Keratinocyte (primary cell): Measurements from ENCODE around the gene TBC1D4. TPM values are rescaled to one million over a fixed set of nuclear protein-coding genes. Genes with fewer than 3 reads are reported as not detected.

Source experiments
- DNase-seq: peaks from one replicate; pipeline ENCODE4 v3.0.0-alpha.2; 2011; ENCODE audit warnings: low read depth, missing footprints, low spot score
- FAIRE-seq: peaks from 2 replicates; lab custom pipeline; 2011; peaks lifted over from hg19 to GRCh38; lab: Jason Lieb, UNC
- H2AFZ ChIP-seq: 2 replicates; pipeline ENCODE4 v1.6.0; 2012; ENCODE audit warnings: low read length, control low read depth, inconsistent platforms; ENCODE audit not compliant: control insufficient read depth
- H3K27ac ChIP-seq: 2 replicates; pipeline ENCODE4 v1.5.1; 2011; ENCODE audit warnings: low read length; ENCODE audit not compliant: control insufficient read depth, insufficient read depth
- H3K27me3 ChIP-seq: 3 replicates; pipeline ENCODE4 v1.6.0; 2011; ENCODE audit warnings: low read length; ENCODE audit not compliant: control insufficient read depth, insufficient read depth; ENCODE audit errors: extremely low read depth
- H3K36me3 ChIP-seq, 2 experiments: 2 replicates in 1 of 2; 3 replicates in 1 of 2; pipeline ENCODE4 v1.5.1; 2011; ENCODE audit warnings: low read length in 2 of 2, mild to moderate bottlenecking in 1 of 2; ENCODE audit not compliant: control insufficient read depth in 2 of 2, insufficient read depth in 2 of 2; ENCODE audit errors: extremely low read depth in 1 of 2
- H3K4me1 ChIP-seq: 3 replicates; pipeline ENCODE4 v1.5.1; 2011; ENCODE audit warnings: low read length; ENCODE audit not compliant: control insufficient read depth, insufficient read depth; ENCODE audit errors: extremely low read depth
- H3K4me2 ChIP-seq: 3 replicates; pipeline ENCODE4 v1.6.0; 2011; ENCODE audit warnings: low read depth, low read length; ENCODE audit not compliant: control insufficient read depth, insufficient read depth; ENCODE audit errors: extremely low read depth
- H3K4me3 ChIP-seq, 3 experiments: fragments of 200-600 bp in 1 of 3; sonication (generic) in 1 of 3; 2 replicates in 2 of 3; 3 replicates in 1 of 3; pipeline ENCODE4 v1.5.1; 2011 to 2016; ENCODE audit warnings: low read length in 3 of 3, mild to moderate bottlenecking in 3 of 3, control low read depth in 2 of 3, inconsistent platforms in 1 of 3, low read depth in 1 of 3, mixed read lengths in 1 of 3, mixed run types in 1 of 3, moderate library complexity in 1 of 3; ENCODE audit not compliant: control insufficient read depth in 2 of 3, insufficient read depth in 2 of 3; ENCODE audit errors: extremely low read depth in 1 of 3
- H3K79me2 ChIP-seq: 2 replicates; pipeline ENCODE4 v1.6.0; 2012; ENCODE audit warnings: low read length; ENCODE audit not compliant: control insufficient read depth, insufficient read depth
- H3K9ac ChIP-seq: 3 replicates; pipeline ENCODE4 v1.6.0; 2011; ENCODE audit warnings: low read length; ENCODE audit not compliant: control insufficient read depth, insufficient read depth; ENCODE audit errors: extremely low read depth
- H3K9me1 ChIP-seq: 3 replicates; pipeline ENCODE4 v1.6.0; 2011; ENCODE audit warnings: low read length; ENCODE audit not compliant: control insufficient read depth, insufficient read depth; ENCODE audit errors: extremely low read depth
- H3K9me3 ChIP-seq: 2 replicates; pipeline ENCODE4 v1.5.1; 2012; ENCODE audit warnings: low read depth, low read length; ENCODE audit not compliant: control insufficient read depth
- H4K20me1 ChIP-seq: 3 replicates; pipeline ENCODE4 v1.6.0; 2011; ENCODE audit warnings: low read length; ENCODE audit not compliant: control insufficient read depth, insufficient read depth; ENCODE audit errors: extremely low read depth
- EZH2 ChIP-seq: IDR thresholded peaks from one replicate; pipeline ENCODE4 v1.6.1; 2012; ENCODE audit warnings: inconsistent platforms, mild to moderate bottlenecking, low read length, moderate library complexity
- dilution Hi-C: fragments of 300-500 bp; cut with MboI; formaldehyde crosslinking; loops from one replicate; pipeline ENCODE4 v1.7.0; 2020; ENCODE audit warnings: low sequenced_read_pairs; ENCODE audit not compliant: extremely low pct_ligation_motif_present
- polyA plus RNA-seq, 5 experiments: library from polyadenylated mRNA; depleted of rRNA in 3 of 5; stranded (reverse) in 3 of 5; stranded (forward) in 1 of 5; unstranded in 1 of 5; fragments of >200 nt; gene quantifications; 1 replicate in 1 of 5; 2 replicates in 3 of 5; 3 replicates in 1 of 5; pipeline versions ENCODE4 v1.2.1 to v1.2.3, GENCODE V29; 2011 to 2012; ENCODE audit warnings: missing spikeins in 2 of 5, low read depth in 1 of 5, low replicate concordance in 1 of 5
- TF ChIP-seq, protein P1 (sequence below), 3 experiments: IDR thresholded peaks in 1 of 3; conservative IDR thresholded peaks in 1 of 3; optimal IDR thresholded peaks in 1 of 3; 2 replicates in 2 of 3; 3 replicates in 1 of 3; pipeline versions ENCODE3 to v1.5.1; 2011; ENCODE audit warnings: low read length in 3 of 3, mild to moderate bottlenecking in 3 of 3, moderate library complexity in 2 of 3, control low read depth in 1 of 3, inconsistent platforms in 1 of 3; ENCODE audit not compliant: insufficient read depth in 2 of 3; ENCODE audit errors: extremely low read depth in 1 of 3

The TBC1D4 gene
- polyA plus RNA-seq, 1 donor (not counting 4 experiments of a cell fraction or from before 2014, with no cell fraction given), result 14.2 TPM

DNA sequence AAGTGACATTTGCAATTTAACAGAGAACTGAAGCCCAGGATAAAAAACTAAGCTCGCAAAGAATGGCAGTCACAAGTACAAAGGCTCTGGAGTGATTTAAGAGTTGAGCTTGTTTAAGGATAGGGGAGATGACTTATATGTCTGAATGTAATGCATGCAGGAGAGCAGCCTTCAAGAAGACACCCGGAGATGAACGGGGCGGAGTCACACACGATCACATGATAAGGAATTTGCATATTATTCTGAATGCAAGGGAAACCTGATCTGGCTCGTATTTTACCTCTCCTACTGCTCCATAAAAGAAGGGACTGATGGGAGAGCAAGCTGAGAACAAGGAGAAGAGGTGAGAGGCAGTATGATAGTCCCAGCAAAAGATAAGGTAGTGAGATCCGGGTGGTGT lies 12.9 kb downstream of the TBC1D4 start:
- H3K36me3 ChIP-seq, result no peaks in the 10 kb centered on the region
- peak overlapping the region; percentile 27 for H2AFZ ChIP-seq
- no peaks in the 10 kb centered on the region for H3K9me1 ChIP-seq
- H3K79me2 ChIP-seq, result peaks cover 31% of the 10 kb centered on the region
- dilution Hi-C loops, result no loop called here
- TF ChIP-seq EZH2, result no peak
- TF ChIP-seq, protein P1, sequence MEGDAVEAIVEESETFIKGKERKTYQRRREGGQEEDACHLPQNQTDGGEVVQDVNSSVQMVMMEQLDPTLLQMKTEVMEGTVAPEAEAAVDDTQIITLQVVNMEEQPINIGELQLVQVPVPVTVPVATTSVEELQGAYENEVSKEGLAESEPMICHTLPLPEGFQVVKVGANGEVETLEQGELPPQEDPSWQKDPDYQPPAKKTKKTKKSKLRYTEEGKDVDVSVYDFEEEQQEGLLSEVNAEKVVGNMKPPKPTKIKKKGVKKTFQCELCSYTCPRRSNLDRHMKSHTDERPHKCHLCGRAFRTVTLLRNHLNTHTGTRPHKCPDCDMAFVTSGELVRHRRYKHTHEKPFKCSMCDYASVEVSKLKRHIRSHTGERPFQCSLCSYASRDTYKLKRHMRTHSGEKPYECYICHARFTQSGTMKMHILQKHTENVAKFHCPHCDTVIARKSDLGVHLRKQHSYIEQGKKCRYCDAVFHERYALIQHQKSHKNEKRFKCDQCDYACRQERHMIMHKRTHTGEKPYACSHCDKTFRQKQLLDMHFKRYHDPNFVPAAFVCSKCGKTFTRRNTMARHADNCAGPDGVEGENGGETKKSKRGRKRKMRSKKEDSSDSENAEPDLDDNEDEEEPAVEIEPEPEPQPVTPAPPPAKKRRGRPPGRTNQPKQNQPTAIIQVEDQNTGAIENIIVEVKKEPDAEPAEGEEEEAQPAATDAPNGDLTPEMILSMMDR (optimal IDR thresholded peaks at IDR 0.05 in 1 of 3, IDR thresholded peaks at IDR 0.05 in 1 of 3, conservative IDR thresholded peaks at IDR 0.05 in 1 of 3; ENCODE audit: extremely low read depth in 1 of 3, insufficient read depth in 2 of 3, low read length in 3 of 3), result no peak
- peak overlapping the region; percentile 68 for H3K4me2 ChIP-seq
- no peaks in the 10 kb centered on the region for H4K20me1 ChIP-seq
- no peak overlapping the region for H3K9ac ChIP-seq
- FAIRE-seq (peak; percentile 90), DNase-seq (no peak)
- H3K27ac ChIP-seq, result peak overlapping the region; percentile 58
- no peaks in the 10 kb centered on the region for H3K27me3 ChIP-seq
- peaks cover 19% of the 10 kb centered on the region for H3K4me1 ChIP-seq
- peak overlapping the region; percentile 7 to 45 (median 41) for H3K4me3 ChIP-seq
- H3K9me3 ChIP-seq, result peaks cover 3% of the 10 kb centered on the region

DNA sequence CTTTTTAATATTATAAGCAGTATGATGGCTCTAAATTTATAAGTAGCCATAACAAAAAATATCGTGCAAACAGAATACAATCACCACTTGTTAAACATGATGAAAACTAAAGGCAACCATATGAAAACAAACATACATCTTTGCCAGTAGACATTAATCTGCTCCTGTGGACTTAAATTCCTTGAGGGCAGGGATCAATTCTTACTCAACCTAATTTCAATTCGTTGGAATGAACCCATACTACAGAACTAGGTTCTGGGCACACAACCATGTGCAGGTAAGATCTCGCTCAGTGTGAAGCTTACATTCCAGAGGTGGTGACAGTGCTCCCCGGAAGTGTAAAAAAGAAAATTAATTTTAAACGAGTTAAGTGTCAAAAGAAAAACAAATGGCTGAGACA lies 13.4 kb downstream of the TBC1D4 start:
- Histone ChIP-seq H3K27ac (peak overlapping the region; percentile 58), H3K36me3 (no peaks in the 10 kb centered on the region), H3K4me2 (peak overlapping the region; percentile 68), H3K79me2 (peaks cover 31% of the 10 kb centered on the region), H3K27me3 (no peaks in the 10 kb centered on the region), H3K4me1 (peaks cover 19% of the 10 kb centered on the region), H3K4me3 (peak overlapping the region; percentile 7 to 45 (median 41)), H3K9me3 (peaks cover 3% of the 10 kb centered on the region), H4K20me1 (no peaks in the 10 kb centered on the region), H3K9me1 (no peaks in the 10 kb centered on the region), H2AFZ (peak overlapping the region; percentile 27), H3K9ac (no peak overlapping the region)
- dilution Hi-C loops, result no loop called here
- DNase-seq (no peak), FAIRE-seq (no peak)
- TF ChIP-seq, protein P1 (optimal IDR thresholded peaks at IDR 0.05 in 1 of 3, IDR thresholded peaks at IDR 0.05 in 1 of 3, conservative IDR thresholded peaks at IDR 0.05 in 1 of 3; ENCODE audit: extremely low read depth in 1 of 3, insufficient read depth in 2 of 3, low read length in 3 of 3), result no peak
- no peak for TF ChIP-seq EZH2
